HepG2 (cell line): ENCODE measurements around the gene NOC2L. TPM values are rescaled to one million over a fixed set of nuclear protein-coding genes. Genes with fewer than 3 reads are reported as not detected.
A peak's percentile ranks its signal among the peaks of the same experiment; 100 is the strongest.

Experiments
- ATF7-NPFF ChIP-seq: sonication (generic); formaldehyde crosslinking; IDR thresholded peaks from 2 replicates; pipeline ENCODE4 v1.8.1; 2023; ENCODE audit warnings: mild to moderate bottlenecking, low read depth, missing genetic modification reagents, moderate library complexity
- BORCS8-MEF2B ChIP-seq: sonication (generic); formaldehyde crosslinking; IDR thresholded peaks from 2 replicates; pipeline ENCODE4 v1.8.0; 2022; ENCODE audit warnings: mild to moderate bottlenecking, missing genetic modification reagents
- CHD2 ChIP-seq: IDR thresholded peaks from 2 replicates; pipeline ENCODE4 v1.6.1; 2011; ENCODE audit warnings: low read depth, low read length, improper control_type of control experiment
- GABPB1 ChIP-seq: IDR thresholded peaks from 2 replicates; pipeline ENCODE4 v1.6.1; 2016; ENCODE audit warnings: mild to moderate bottlenecking, missing genetic modification reagents, moderate library complexity, missing compliant biosample characterization
- MAFK ChIP-seq, 2 experiments: IDR thresholded peaks in 1 of 2; conservative IDR thresholded peaks in 1 of 2; 2 replicates each; pipeline ENCODE4 v1.6.1; 2011; ENCODE audit warnings: improper control_type of control experiment in 2 of 2, low read length in 2 of 2
- MXD4 ChIP-seq: IDR thresholded peaks from 2 replicates; pipeline ENCODE4 v1.6.1; 2016; ENCODE audit warnings: mild to moderate bottlenecking, missing biosample characterization, missing genetic modification reagents
- PCBP1 ChIP-seq: fragments of 200-400 bp; formaldehyde crosslinking; IDR thresholded peaks from 2 replicates; pipeline ENCODE4 v1.6.1; 2017; ENCODE audit warnings: mild to moderate bottlenecking, low read depth, low read length, borderline replicate concordance
- REPIN1 ChIP-seq: sonication (generic); formaldehyde crosslinking; IDR thresholded peaks from 2 replicates; pipeline ENCODE4 v1.8.0; 2022; ENCODE audit warnings: missing genetic modification reagents, low read depth, mild to moderate bottlenecking, borderline replicate concordance
- RXRA ChIP-seq: sonication (generic); formaldehyde crosslinking; IDR thresholded peaks from 2 replicates; pipeline ENCODE4 v1.5.1; 2020; ENCODE audit warnings: missing genetic modification reagents
- TAF1 ChIP-seq: sonication (generic); formaldehyde crosslinking; IDR thresholded peaks from 2 replicates; pipeline ENCODE4 v1.4.0; 2020; ENCODE audit warnings: missing genetic modification reagents
- ZNF205 ChIP-seq: IDR thresholded peaks from 2 replicates; pipeline ENCODE4 v1.6.1; 2018; ENCODE audit warnings: missing biosample characterization, missing genetic modification reagents
- ZNF225 ChIP-seq: sonication (generic); formaldehyde crosslinking; IDR thresholded peaks from 2 replicates; pipeline ENCODE4 v1.4.0; 2020; ENCODE audit warnings: mild to moderate bottlenecking, missing genetic modification reagents
- ZNF235 ChIP-seq: sonication (generic); formaldehyde crosslinking; IDR thresholded peaks from 2 replicates; pipeline ENCODE4 v1.8.1; 2023; ENCODE audit warnings: mild to moderate bottlenecking, missing genetic modification reagents, borderline replicate concordance
- ZNF629 ChIP-seq: sonication (generic); formaldehyde crosslinking; conservative IDR thresholded peaks from 2 replicates; pipeline ENCODE4 v1.5.0; 2020; ENCODE audit warnings: missing genetic modification reagents
- ZNF746 ChIP-seq: sonication (generic); formaldehyde crosslinking; IDR thresholded peaks from 2 replicates; pipeline ENCODE4 v1.8.0; 2022; ENCODE audit warnings: mild to moderate bottlenecking, missing genetic modification reagents
- ZNF879 ChIP-seq: sonication (generic); formaldehyde crosslinking; IDR thresholded peaks from 2 replicates; pipeline ENCODE4 v1.8.1; 2023; ENCODE audit warnings: missing genetic modification reagents
- polyA plus RNA-seq, 8 experiments: library from polyadenylated mRNA; depleted of rRNA in 3 of 8; stranded (reverse) in 7 of 8; unstranded in 1 of 8; fragments of >200 nt; fragmentation: Illumina TruSeq in 4 of 8; extraction: Trizol in 4 of 8; gene quantifications; 2 replicates each; pipeline versions ENCODE4 v1.2.1 to v1.2.3, GENCODE V29; 2011 to 2016; ENCODE audit warnings: low read depth in 4 of 8, missing spikeins in 1 of 8, mixed read lengths in 1 of 8; ENCODE audit not compliant: insufficient read depth in 1 of 8
- total RNA-seq, 5 experiments: library from RNA; depleted of rRNA; stranded (reverse); fragments of >200 nt; fragmentation: Illumina TruSeq; extraction: Trizol; gene quantifications; 2 replicates each; pipeline ENCODE4 v1.2.3, GENCODE V29; 2016; ENCODE audit warnings: low read depth in 1 of 5
- TF ChIP-seq, protein P1 (sequence below): sonication (generic); formaldehyde crosslinking; IDR thresholded peaks from 2 replicates; pipeline ENCODE4 v1.5.0; 2020; ENCODE audit warnings: mild to moderate bottlenecking, missing genetic modification reagents, moderate library complexity
- TF ChIP-seq, protein P2 (sequence below): sonication (generic); formaldehyde crosslinking; IDR thresholded peaks from 2 replicates; pipeline ENCODE4 v1.5.0; 2020; ENCODE audit warnings: missing genetic modification reagents, mild to moderate bottlenecking, borderline replicate concordance
- TF ChIP-seq, protein P3 (sequence below): sonication (generic); formaldehyde crosslinking; IDR thresholded peaks from 2 replicates; pipeline ENCODE4 v1.4.0; 2020; ENCODE audit warnings: missing genetic modification reagents
- TF ChIP-seq, protein P4 (sequence below): sonication (generic); IDR thresholded peaks from 2 replicates; pipeline ENCODE4 v1.6.1; 2016; ENCODE audit warnings: low read depth, borderline replicate concordance

Gene NOC2L
- total and polyA plus RNA-seq, 2 of the 13 experiments (the other 11 are each of a cell fraction or from before 2014, with no cell fraction given): 32.0 to 103 TPM

DNA sequence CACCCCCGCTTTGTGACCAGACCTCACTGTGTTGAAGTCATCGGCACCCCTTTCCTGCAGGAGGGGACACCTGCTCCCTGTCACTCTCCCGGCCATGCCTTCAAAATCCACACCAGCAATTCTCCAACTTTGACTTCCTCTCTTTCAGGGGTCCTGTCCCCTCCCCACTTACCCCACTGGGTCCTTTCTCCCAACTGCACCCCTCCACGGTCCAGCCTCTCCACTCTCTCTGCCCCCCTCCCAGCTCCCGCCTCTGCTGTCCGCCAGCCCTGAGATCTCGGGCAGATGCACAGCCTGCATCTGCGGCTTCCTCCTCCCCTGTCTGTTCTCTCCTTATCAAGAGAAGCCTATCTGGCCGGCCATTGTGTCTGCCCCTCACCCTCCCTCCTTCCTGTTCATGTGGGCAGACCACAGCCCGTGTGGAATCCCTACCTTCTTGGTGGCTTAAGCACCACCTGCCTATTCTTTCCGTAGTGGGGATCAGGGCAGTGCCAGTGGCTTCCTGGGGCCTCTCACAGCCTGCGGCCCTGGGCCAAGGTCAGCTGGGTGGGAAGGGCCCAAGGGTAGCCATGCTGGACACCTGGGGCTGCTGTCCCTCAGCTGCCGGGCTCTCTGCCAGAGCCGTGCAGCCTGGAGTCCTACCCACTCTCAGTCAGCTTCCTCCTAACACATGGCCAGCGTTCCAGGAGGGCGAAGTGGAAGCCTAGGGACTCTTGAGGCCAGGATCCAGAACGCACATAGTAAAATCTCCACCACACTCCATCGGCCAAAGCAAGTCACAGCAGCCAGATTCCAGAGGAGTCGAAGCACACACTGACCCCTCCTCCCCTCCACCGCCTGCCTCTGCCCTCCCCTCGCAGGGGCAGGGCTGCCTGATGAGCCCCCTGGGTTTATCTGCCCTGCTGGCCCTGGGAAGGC is 46.0 kb upstream of the NOC2L start (continued):
- TF ChIP-seq GABPB1 (CRISPR knock-in tag): peak; percentile 65
- 0 out of 2 replicates have a peak, but pooled peaks have one; percentile 36 for TF ChIP-seq PCBP1
- peak; percentile 50; the same call in 1 of the 2 replicates for TF ChIP-seq TAF1 (CRISPR knock-in tag)
- 0 out of 2 replicates have a peak, but pooled peaks have one; percentile 32 for TF ChIP-seq ATF7-NPFF (CRISPR knock-in tag)
- no peak for TF ChIP-seq ZNF225 (CRISPR knock-in tag)
- TF ChIP-seq ZNF879 (CRISPR knock-in tag): 0 out of 2 replicates have a peak, but pooled peaks have one; percentile 33
- no peak for TF ChIP-seq ZNF205 (CRISPR knock-in tag)
- TF ChIP-seq BORCS8-MEF2B: 0 out of 2 replicates have a peak, but pooled peaks have one; percentile 41
- TF ChIP-seq, protein P1, sequence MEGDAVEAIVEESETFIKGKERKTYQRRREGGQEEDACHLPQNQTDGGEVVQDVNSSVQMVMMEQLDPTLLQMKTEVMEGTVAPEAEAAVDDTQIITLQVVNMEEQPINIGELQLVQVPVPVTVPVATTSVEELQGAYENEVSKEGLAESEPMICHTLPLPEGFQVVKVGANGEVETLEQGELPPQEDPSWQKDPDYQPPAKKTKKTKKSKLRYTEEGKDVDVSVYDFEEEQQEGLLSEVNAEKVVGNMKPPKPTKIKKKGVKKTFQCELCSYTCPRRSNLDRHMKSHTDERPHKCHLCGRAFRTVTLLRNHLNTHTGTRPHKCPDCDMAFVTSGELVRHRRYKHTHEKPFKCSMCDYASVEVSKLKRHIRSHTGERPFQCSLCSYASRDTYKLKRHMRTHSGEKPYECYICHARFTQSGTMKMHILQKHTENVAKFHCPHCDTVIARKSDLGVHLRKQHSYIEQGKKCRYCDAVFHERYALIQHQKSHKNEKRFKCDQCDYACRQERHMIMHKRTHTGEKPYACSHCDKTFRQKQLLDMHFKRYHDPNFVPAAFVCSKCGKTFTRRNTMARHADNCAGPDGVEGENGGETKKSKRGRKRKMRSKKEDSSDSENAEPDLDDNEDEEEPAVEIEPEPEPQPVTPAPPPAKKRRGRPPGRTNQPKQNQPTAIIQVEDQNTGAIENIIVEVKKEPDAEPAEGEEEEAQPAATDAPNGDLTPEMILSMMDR (CRISPR knock-in tag): no peak; the same call in 1 of the 2 replicates
- TF ChIP-seq ZNF629 (CRISPR knock-in tag): 0 out of 2 replicates have a peak, but pooled peaks have one; percentile 4
- 0 out of 2 replicates have a peak, but pooled peaks have one; percentile 59 for TF ChIP-seq ZNF235 (CRISPR knock-in tag)
- TF ChIP-seq, protein P2, sequence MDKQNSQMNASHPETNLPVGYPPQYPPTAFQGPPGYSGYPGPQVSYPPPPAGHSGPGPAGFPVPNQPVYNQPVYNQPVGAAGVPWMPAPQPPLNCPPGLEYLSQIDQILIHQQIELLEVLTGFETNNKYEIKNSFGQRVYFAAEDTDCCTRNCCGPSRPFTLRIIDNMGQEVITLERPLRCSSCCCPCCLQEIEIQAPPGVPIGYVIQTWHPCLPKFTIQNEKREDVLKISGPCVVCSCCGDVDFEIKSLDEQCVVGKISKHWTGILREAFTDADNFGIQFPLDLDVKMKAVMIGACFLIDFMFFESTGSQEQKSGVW: no peak
- TF ChIP-seq MAFK (conservative IDR thresholded peaks at IDR 0.05 in 1 of 2, IDR thresholded peaks at IDR 0.05 in 1 of 2; ENCODE audit: low read length in 2 of 2): no peak
- no peak for TF ChIP-seq CHD2
- TF ChIP-seq, protein P3, sequence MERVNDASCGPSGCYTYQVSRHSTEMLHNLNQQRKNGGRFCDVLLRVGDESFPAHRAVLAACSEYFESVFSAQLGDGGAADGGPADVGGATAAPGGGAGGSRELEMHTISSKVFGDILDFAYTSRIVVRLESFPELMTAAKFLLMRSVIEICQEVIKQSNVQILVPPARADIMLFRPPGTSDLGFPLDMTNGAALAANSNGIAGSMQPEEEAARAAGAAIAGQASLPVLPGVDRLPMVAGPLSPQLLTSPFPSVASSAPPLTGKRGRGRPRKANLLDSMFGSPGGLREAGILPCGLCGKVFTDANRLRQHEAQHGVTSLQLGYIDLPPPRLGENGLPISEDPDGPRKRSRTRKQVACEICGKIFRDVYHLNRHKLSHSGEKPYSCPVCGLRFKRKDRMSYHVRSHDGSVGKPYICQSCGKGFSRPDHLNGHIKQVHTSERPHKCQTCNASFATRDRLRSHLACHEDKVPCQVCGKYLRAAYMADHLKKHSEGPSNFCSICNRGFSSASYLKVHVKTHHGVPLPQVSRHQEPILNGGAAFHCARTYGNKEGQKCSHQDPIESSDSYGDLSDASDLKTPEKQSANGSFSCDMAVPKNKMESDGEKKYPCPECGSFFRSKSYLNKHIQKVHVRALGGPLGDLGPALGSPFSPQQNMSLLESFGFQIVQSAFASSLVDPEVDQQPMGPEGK (CRISPR knock-in tag): peak; percentile 73
- 0 out of 2 replicates have a peak, but pooled peaks have one; percentile 43 for TF ChIP-seq MXD4 (CRISPR knock-in tag)
- TF ChIP-seq REPIN1 (CRISPR knock-in tag): peak; percentile 37; the same call in 1 of the 2 replicates
- TF ChIP-seq ZNF746 (CRISPR knock-in tag): 0 out of 2 replicates have a peak, but pooled peaks have one; percentile 54
- TF ChIP-seq, protein P4, sequence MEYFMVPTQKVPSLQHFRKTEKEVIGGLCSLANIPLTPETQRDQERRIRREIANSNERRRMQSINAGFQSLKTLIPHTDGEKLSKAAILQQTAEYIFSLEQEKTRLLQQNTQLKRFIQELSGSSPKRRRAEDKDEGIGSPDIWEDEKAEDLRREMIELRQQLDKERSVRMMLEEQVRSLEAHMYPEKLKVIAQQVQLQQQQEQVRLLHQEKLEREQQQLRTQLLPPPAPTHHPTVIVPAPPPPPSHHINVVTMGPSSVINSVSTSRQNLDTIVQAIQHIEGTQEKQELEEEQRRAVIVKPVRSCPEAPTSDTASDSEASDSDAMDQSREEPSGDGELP: peak; percentile 88; the same call in 1 of the 2 replicates
- TF ChIP-seq RXRA: peak; percentile 45; the same call in 1 of the 2 replicates
